ENCODE results near the gene LRRFIP1.

- TF ChIP-seq CTCF (IDR thresholded peaks at IDR 0.05) (no peak), POLR2A (IDR thresholded peaks at IDR 0.05) (no peak)
Observed at GRCh38 chr2:237732070-237732469, 104.7 kb downstream of the LRRFIP1 start.
